OCI-LY1 (cell line): ENCODE data around the gene DOCK3.

Experiments used
- CTCF ChIP-seq: fragments of 200-600 bp; sonication (generic), shearing (Covaris generic); IDR thresholded peaks from 2 replicates; pipeline ENCODE4 v1.5.1; 2017; ENCODE audit warnings: mild to moderate bottlenecking, antibody characterized with exemption, low read length, moderate library complexity, mixed read lengths
- EZH2 ChIP-seq: fragments of 200-600 bp; sonication (generic), shearing (Covaris generic); IDR thresholded peaks from 2 replicates; pipeline ENCODE4 v1.8.0; 2017; ENCODE audit warnings: borderline replicate concordance, mixed run types, mild to moderate bottlenecking, antibody characterized with exemption, low read length, moderate library complexity, mixed read lengths

GRCh38 chr3:51031666-51032065, 356.9 kb downstream of the DOCK3 start:
- no peak for TF ChIP-seq CTCF
- TF ChIP-seq EZH2, result no peak
